Thoracic aorta endothelial cell (primary cell): ENCODE data around the gene KCNA5. TPM values are rescaled to one million over a fixed set of nuclear protein-coding genes. Genes with fewer than 3 reads are reported as not detected.

ENCODE experiments used
- total RNA-seq: library from RNA; depleted of rRNA; stranded (reverse); fragments of >200 nt; gene quantifications from 2 replicates; pipeline ENCODE4 v1.2.3, GENCODE V29; 2012

KCNA5 gene
- not detected in 2 replicates for total RNA-seq

GRCh38 chr12:5043589-5044419 is at the start of gene KCNA5:
KCNA5 (plus strand) TSS chr12:5043879; CDS start chr12:5044148, 269 bp downstream.

Other genes starting within 250 kb of the KCNA5 start
- not detected in 2 replicates for gene KCNA1, start 134.0 kb upstream of the KCNA5 start, total RNA-seq